ENCODE measurements around the gene FLNB.

GRCh38 chr3:57985984-57986246, 22.3 kb upstream of the FLNB start:
- TF ChIP-seq USF2 (IDR thresholded peaks at IDR 0.05; ENCODE audit: borderline replicate concordance, low read depth, low read length), result no peak
- TF ChIP-seq SIN3A (IDR thresholded peaks at IDR 0.05; ENCODE audit: borderline replicate concordance, low read depth, low read length), result no peak
- no peak for TF ChIP-seq GABPA (IDR thresholded peaks at IDR 0.05; ENCODE audit: low read depth)
- TF ChIP-seq CTCF (IDR thresholded peaks at IDR 0.05), result no peak
- TF ChIP-seq FOXM1 (IDR thresholded peaks at IDR 0.05; ENCODE audit: low read depth), result no peak
- TF ChIP-seq MXI1 (IDR thresholded peaks at IDR 0.05; ENCODE audit: low read depth, low read length), result no peak
- TF ChIP-seq GATA2 (CRISPR knock-in tag; IDR thresholded peaks at IDR 0.05), result no peak
- no peak for TF ChIP-seq EP300 (IDR thresholded peaks at IDR 0.05; ENCODE audit: borderline replicate concordance in 1 of 2, low read depth in 1 of 2, low read length in 1 of 2)
- no peak for TF ChIP-seq USF1 (IDR thresholded peaks at IDR 0.05; ENCODE audit: borderline replicate concordance, low read depth)
- TF ChIP-seq TAF1 (IDR thresholded peaks at IDR 0.05; ENCODE audit: borderline replicate concordance, low read depth, low read length), result no peak
- no peak for TF ChIP-seq YY1 (IDR thresholded peaks at IDR 0.05; ENCODE audit: low read depth)
- TF ChIP-seq POLR2AphosphoS5 (IDR thresholded peaks at IDR 0.05; ENCODE audit: low read depth, low read length), result no peak

All from SK-N-SH (cell line).